Panc1 (cell line): Measurements from ENCODE around the gene KIAA0232.

Experiments
- POLR2AphosphoS5 ChIP-seq: IDR thresholded peaks from 2 replicates; pipeline ENCODE4 v1.6.1; 2012; ENCODE audit warnings: mild to moderate bottlenecking, low read depth, low read length, moderate library complexity
- SIN3A ChIP-seq: IDR thresholded peaks from 2 replicates; pipeline ENCODE4 v1.6.1; 2012; ENCODE audit warnings: low read depth, mild to moderate bottlenecking, low read length, moderate library complexity, borderline replicate concordance; ENCODE audit not compliant: insufficient read depth
- TF ChIP-seq, protein P1 (sequence below): fragments of 450-650 bp; IDR thresholded peaks from 2 replicates; pipeline ENCODE4 v1.5.1; 2017; ENCODE audit warnings: mild to moderate bottlenecking

DNA sequence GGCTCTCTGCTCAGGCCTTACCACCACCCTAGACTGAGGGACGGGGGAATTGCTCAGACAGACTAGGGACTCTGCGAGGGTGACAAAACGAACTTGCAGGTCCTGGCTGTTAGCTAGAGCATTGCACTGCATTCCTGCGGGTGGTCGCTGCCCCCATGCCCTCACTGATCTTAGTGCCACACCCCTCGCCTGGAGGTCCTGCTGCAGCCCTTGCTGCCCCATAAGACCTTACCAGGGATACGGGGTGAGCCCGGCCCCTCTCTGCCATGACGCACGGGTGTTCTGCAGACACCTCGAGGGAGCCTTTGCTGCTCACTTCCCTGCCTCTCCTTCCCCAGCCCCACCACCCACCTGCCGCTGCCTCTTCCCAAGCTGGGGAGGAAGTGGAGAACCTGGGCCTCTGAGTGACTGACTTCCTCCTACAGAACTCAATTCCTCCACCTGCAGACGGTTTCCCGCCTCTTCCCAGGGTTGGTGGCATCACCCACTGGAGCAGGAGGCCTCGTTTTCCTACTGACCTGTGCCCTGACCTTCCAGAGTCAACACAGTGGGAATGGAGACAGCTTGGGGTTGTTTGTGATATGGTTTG is 107.3 kb downstream of the KIAA0232 start:
- TF ChIP-seq, protein P1, sequence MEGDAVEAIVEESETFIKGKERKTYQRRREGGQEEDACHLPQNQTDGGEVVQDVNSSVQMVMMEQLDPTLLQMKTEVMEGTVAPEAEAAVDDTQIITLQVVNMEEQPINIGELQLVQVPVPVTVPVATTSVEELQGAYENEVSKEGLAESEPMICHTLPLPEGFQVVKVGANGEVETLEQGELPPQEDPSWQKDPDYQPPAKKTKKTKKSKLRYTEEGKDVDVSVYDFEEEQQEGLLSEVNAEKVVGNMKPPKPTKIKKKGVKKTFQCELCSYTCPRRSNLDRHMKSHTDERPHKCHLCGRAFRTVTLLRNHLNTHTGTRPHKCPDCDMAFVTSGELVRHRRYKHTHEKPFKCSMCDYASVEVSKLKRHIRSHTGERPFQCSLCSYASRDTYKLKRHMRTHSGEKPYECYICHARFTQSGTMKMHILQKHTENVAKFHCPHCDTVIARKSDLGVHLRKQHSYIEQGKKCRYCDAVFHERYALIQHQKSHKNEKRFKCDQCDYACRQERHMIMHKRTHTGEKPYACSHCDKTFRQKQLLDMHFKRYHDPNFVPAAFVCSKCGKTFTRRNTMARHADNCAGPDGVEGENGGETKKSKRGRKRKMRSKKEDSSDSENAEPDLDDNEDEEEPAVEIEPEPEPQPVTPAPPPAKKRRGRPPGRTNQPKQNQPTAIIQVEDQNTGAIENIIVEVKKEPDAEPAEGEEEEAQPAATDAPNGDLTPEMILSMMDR: no peak
- TF ChIP-seq POLR2AphosphoS5: no peak
- no peak for TF ChIP-seq SIN3A
